ENCODE data around the gene NDST4.

- no peak for TF ChIP-seq CTCF (IDR thresholded peaks at IDR 0.05)
- TF ChIP-seq REST (IDR thresholded peaks at IDR 0.05; ENCODE audit: insufficient read depth in 1 of 2, low read depth in 2 of 2, low read length in 1 of 2), result no peak
- no peak for TF ChIP-seq SIN3A (IDR thresholded peaks at IDR 0.05; ENCODE audit: borderline replicate concordance, insufficient read depth, low read depth, low read length)
These were observed 127.3 kb downstream of the NDST4 start for GRCh38 chr4:114986133-114986532.
